Fibroblast of lung (primary cell): ENCODE data around the gene GSK3A.

Source experiments
- EZH2 ChIP-seq: IDR thresholded peaks from 2 replicates; pipeline ENCODE4 v1.5.1; 2012; ENCODE audit warnings: low read length, control low read depth, mild to moderate bottlenecking; ENCODE audit errors: missing control alignments
- TF ChIP-seq, protein P1 (sequence below), 2 donors: IDR thresholded peaks in 1 of 2; conservative IDR thresholded peaks in 1 of 2; 1 replicate in 1 of 2; 2 replicates in 1 of 2; pipeline ENCODE4 v1.5.1; 2011 to 2012; ENCODE audit warnings: low read length in 2 of 2, control low read depth in 1 of 2, inconsistent platforms in 1 of 2, low read depth in 1 of 2, mild to moderate bottlenecking in 1 of 2

DNA sequence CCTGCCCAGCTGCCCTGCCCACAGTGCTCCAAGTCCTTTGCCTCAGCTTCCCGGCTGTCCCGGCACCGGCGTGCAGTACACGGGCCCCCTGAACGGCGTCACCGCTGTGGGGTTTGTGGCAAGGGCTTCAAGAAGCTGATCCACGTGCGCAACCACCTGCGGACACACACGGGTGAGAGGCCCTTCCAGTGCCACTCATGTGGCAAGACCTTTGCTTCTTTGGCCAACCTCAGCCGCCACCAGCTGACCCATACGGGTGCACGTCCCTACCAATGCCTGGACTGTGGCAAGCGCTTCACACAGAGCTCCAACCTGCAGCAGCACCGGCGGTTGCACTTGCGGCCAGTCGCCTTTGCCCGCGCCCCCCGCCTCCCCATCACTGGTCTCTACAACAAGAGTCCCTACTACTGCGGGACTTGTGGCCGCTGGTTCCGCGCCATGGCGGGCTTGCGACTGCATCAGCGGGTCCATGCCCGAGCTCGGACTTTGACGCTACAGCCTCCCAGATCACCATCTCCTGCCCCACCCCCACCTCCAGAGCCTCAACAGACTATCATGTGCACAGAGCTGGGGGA, 16.6 kb downstream of the GSK3A start:
- TF ChIP-seq, protein P1, sequence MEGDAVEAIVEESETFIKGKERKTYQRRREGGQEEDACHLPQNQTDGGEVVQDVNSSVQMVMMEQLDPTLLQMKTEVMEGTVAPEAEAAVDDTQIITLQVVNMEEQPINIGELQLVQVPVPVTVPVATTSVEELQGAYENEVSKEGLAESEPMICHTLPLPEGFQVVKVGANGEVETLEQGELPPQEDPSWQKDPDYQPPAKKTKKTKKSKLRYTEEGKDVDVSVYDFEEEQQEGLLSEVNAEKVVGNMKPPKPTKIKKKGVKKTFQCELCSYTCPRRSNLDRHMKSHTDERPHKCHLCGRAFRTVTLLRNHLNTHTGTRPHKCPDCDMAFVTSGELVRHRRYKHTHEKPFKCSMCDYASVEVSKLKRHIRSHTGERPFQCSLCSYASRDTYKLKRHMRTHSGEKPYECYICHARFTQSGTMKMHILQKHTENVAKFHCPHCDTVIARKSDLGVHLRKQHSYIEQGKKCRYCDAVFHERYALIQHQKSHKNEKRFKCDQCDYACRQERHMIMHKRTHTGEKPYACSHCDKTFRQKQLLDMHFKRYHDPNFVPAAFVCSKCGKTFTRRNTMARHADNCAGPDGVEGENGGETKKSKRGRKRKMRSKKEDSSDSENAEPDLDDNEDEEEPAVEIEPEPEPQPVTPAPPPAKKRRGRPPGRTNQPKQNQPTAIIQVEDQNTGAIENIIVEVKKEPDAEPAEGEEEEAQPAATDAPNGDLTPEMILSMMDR (conservative IDR thresholded peaks at IDR 0.05 in 1 of 2, IDR thresholded peaks at IDR 0.05 in 1 of 2; ENCODE audit: low read depth in 1 of 2, low read length in 2 of 2), result no peak
- TF ChIP-seq EZH2, result no peak
